HG03565 (cell line): Measurements from ENCODE around the gene MKLN1.
A peak's percentile ranks its signal among the peaks of the same experiment; 100 is the strongest.
"Not testable (repeated sequence)": the region's sequence is repeated elsewhere in the genome, so short reads cannot be mapped to it uniquely, and the experiment has no call there.

Experiments used
- ATAC-seq: cut with Tn5 transposase; IDR thresholded peaks from one replicate; pipeline ENCODE4 v1.9.1; 2021; ENCODE audit warnings: mild to moderate bottlenecking, moderate library complexity; ENCODE audit not compliant: unreplicated experiment

The MKLN1 gene

DNA sequence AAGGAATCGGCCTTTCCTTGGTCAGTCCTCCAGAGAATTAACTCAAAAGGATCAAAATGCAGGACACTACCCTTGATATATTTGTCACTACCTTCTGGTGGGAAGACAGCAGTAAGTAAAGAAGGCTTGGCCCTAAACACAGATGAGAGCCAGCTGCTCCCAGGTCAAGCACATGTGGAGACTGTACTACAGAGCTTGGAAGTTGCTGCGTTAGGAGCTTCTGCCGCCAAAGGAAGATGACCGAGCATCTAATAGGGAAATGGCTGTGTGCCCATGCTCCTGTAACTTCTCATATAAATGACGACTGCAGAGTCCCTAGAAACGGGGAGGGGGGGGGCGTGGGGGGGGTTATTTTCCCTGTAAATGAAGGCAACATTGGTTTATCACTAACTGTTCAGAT is 169.8 kb downstream of the MKLN1 start:
- ATAC-seq, result no peak

DNA sequence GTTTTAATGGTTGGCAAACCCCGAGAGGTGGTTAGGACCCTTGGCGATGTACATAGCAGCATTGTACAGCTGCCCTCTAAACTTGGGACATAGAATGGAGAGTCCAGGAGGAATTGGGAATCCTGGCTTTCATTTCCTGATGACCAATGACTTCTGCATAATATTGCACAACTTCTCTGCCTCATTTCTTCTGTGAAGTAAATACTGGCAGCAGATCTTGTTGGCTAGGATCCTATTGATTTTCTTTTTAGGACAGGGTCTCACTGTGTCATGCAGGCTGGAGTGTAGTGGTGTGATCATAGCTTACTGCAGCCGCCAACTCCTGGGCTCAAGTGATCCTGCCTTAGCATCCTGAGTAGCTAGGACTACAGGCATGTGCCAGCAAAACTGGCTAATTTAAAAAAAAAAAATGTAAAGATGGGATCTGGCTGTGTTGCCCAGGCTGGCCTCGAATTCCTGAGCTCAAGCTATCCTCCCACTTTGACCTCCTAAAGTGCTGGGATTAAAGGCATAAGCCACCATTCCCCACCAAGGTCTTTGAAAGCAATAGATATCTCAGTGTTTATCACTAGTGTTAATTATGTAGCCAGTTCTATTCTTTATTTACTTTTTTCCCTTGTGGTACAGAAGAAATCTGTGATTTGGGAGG is 170.7 kb downstream of the MKLN1 start:
- ATAC-seq, result no peak

DNA sequence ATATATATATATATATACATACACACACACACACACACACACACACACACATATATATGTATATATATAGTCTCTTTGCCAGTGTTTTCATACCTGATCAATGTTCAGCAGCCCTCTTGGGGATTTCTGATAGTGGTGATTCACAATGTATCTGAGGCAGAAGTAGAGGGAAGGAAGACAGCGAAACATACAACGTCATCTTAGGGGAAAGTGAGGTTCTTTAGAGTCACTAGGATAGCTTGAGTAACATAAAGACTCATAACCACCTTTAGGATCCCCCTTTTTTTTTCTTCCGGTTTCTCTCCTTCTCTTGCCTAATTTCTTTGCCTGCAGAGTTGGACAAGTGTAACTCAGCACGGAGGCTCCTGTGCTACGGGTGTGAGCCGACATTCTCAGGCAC is 172.1 kb downstream of the MKLN1 start:
- no peak for ATAC-seq

DNA sequence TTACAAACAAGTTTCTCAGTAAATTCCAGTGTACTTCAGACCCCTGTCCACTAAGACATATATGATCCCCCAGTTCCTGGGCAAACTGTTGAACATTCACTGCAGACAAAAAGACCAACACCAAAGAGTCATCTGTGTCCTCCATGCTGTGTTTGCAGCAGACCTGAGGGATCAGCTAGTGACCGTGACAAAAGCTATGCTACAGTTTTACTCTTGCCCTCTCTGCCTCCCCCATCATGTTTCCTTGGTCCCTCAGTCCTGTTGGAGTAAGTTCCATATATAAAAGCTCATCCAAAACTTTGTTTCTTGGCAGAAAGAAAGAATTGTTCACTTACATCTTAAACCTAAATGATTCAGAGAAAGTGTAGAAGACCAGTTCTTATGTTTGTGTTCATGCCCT is 172.7 kb downstream of the MKLN1 start:
- ATAC-seq, result no peak

DNA sequence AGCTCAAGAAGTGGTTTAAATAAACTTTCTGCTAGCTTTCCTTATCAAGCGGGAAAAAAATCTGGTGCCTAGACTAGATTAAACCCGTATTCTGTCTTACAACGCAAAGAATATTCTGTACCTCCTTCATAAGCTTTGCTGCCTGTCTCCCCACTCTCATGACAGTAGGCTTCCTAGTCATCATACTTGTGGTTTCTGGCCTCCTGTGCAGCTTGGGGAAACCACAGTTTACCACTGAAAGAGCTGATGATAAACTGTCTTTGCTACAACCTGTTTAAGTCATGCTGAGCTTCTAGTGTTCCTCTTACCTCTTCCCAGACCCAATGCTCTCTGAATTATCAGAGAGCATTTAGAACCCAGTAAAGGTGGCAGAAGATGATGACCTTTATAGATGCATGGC is 173.7 kb downstream of the MKLN1 start:
- peak; percentile 87 for ATAC-seq

DNA sequence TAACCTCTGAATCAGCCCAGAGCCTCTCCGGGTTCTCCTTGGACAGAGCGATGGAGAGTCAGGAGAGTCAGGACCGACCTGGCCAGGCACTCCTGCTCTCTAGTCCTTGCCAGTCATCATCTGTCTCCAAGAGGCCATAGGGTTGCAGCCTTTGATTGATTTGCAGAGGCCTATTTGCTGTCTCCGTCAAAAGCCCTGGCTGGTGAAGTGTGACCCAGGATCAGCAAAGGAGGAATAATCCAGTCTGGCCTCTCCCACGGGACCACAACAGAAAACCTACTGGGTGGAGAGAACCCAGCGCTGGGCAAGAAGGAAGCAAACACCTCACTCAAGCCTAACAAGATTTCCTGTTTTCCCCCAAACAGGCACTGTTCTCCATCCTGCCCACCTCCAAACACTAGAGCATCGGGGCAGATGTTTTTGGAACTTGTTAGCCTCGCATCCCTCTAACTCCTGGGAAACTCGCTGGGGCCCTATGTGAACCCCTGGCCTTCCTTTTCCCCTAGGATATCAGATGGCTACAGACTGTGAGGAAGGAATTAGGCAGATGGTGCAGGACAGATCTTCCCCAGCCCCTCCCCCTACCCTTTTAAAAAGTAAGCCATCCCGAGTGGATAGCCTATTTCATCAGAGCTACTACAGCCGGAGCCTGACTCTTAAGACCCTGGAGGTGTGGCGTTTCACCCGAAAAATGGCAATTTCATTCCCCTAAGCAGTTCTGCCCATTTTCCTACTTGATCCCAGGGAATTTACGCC is 174.4 kb downstream of the MKLN1 start:
- ATAC-seq, result no peak

DNA sequence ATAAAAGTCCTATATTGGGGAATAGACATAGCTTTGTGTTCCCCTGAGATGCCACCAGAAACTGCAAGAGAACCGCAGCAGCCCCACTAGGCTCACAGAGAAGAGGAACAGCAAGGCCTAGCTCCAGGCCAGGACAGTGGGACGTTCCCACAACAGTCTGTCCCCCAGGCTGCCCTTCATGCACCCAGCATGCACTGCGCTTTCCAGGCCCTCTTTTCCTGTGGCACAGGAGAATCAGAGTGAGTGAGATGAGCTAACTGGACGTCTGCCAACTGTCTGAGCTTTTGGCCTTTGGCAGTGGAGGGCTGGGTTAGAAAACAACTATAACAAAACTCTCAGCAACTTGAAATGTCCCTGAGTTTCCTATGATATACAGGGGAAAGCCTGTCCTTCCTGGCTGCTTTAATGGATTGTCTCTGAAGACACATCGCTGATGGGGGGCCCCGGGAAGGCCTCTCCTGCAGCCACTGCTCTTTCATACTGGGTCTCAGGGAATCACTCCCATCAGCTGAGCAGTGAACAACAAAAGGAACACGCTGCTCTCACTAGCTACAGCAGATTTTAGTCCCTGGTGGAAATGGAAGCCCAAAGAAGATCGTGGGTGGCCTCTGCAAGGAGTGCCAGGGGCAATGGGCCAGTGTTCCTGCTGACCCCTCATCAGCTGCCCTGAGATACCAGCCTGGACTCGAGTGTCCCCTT is 175.3 kb downstream of the MKLN1 start:
- no peak for ATAC-seq

DNA sequence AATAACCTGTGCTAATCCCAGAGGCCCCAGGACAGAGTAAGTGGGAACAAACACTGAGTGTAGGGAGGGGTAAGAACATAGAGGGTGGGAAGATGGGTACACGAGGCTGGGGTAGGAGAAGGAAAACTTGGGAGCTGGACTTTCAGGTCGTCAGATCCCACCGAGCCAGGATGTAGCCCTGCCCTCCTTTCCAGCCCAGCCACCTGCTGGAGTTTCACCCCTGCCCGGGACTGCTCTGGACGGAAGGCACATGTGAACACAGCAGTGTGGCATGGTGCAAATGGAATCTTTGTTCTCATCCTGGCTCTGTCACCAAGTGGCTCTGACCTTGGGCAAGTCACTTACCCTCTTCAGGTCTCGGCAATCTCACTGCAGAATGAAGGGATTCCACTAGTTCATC is 176.0 kb downstream of the MKLN1 start:
- ATAC-seq, result no peak

DNA sequence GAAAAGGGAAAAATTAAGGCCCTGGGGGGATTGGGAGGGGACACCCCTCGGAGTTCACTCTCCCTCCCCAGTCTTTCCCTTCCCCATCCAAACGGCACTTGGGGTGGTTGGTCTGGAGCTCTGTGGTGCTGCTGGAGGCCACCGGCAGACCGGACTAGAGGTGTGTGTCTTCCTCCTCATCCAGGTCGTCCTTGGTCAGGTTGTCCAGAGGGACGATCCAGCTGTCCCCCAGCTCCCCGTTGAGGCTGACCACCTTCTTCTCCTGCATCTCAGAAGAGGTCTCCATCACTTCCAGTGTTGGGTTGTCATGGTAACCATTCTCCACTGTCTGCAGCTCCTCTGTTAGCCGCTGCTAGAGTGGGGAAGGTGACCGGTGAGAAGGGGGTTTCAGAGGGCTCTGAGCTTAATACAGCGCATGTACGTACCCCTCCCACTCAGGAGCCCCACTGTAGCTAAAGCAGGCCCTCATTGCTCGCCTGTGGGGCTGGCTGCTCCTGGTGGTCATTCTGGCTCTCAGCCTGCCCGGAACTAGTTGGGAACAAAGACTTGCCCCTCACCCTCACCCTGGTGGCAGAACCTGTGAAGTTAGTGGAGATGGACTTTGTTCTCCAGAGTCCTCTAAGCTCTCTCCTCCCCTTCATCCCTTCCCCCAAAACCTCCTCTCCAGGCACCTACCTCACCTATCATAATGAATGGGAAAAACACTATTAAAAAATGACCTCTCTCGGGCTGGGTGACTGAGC is 176.7 kb downstream of the MKLN1 start:
- ATAC-seq, result no peak

DNA sequence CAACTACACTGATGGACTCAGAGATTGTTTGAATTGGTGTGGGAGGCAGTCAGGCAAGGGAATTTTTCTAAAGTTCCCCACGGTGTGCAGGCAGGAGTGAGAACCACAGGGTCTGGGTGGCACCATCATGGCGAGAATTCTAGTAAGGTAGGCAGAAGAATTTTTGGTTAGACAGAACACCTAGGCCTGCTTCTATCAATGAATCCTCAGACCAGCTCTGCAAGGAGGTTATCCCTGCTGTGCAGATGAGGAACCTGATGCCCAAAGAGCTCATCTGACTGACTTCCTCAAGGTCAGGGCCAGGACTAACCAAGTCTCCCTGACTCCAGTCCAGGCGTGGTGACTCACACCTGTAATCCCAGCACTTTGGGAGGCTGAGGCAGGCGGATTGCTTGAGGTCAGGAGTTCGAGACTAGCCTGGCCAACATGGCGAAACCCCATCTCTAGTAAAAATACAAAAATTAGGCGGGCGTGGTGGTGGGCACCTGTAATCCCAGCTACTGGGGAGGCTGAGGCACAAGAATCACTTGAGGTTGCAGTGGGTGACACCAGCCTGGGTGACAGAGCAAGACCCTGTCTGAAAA is 177.5 kb downstream of the MKLN1 start:
- not testable (repeated sequence) for ATAC-seq

DNA sequence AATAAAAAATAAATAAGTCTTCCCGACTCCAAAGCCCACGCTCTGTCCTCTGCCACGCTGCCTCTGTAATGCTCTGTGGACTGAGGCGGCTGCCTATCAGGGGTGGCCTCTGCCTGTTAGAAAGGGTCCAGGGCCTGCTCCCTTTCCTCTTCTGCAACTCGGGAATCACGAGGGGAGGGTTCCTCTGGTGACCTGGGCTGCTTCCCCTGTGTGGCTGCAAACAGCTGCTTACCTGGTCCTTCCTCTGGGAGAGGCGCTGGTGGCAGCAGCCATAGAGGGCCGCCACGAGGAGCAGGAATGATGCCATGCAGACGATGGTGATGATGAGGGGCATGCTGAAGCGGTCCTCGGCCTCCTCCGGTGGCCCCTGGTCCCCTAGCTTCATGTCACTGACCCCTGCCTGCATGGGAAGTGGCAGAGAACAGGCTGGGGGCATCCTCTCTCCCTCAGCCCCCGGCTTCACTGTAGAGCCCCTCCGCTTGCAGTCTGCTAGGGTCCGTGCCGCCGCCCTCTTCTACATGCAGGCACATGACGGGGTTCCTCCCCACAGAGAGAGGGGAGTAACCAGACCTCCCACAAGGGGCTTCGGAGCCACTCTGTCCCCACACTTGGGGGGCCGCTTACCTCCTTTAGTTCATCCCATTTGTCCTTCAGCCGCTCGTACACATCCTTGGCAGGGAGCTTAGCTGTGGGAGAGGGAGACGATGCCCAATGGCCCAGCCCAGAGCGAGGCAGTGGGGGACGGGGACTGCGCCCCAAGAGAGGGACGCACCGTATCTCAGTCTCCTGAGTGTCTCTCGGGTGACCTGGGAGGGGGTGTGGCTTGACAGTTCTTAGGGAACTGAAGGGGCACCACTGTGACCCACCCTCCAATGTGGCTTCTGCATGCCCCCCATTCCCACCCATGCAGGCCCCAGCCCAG is 178.2 kb downstream of the MKLN1 start:
- no peak for ATAC-seq

DNA sequence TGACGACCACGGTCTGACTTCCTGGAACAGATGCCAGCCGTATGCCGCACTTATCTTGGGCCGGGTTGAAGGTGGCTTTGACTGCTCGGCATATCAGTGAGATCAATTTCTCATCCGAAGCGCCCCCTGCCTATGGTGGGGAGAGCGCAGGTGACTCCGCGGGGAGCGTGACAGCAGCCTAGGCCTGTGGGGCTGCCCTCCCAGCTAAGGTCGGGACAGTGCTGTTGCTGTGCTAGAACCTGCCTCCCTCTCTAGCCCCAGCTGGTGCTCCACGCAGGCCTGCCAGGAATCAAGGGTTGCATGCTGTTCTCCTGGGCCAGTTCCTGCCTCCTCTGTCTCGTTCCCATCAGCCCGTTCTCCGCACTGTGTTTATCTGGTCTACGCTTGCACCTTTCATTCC is 178.9 kb downstream of the MKLN1 start:
- no peak for ATAC-seq

DNA sequence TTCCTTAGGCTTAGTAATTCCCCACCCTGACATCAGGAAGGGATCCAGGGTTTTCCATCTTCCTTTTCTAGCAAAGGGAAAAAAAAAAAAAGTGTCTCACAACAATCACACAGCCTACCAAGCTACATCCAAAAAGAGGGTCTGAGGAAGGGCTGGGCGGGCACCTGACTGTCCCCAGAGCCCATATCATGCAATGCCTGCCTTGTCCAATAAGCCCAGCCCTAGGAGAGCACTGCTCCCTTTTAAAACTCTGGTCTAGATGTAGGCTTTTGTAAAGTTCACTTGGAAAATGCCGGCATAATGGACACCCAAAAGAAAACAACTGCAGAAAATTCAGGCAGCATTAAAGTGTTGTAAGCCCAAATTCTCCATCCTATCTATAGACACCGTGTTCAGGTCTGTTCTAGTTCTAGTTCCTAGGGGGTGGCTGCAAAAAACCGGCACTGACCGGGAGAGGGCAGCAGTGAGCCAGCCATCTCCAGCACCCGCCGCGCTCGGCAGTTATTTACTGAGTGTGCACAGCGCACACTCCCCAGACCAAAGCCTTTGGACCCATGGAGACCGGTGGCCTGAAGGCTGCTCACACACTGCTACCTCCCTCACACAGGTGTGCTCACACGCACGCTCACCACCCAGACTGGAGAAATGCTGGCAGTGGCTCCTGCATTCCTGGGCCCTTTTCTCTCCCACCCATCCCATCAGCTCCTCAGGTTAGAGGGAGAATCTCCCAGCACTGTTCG is 180.1 kb downstream of the MKLN1 start:
- no peak for ATAC-seq

DNA sequence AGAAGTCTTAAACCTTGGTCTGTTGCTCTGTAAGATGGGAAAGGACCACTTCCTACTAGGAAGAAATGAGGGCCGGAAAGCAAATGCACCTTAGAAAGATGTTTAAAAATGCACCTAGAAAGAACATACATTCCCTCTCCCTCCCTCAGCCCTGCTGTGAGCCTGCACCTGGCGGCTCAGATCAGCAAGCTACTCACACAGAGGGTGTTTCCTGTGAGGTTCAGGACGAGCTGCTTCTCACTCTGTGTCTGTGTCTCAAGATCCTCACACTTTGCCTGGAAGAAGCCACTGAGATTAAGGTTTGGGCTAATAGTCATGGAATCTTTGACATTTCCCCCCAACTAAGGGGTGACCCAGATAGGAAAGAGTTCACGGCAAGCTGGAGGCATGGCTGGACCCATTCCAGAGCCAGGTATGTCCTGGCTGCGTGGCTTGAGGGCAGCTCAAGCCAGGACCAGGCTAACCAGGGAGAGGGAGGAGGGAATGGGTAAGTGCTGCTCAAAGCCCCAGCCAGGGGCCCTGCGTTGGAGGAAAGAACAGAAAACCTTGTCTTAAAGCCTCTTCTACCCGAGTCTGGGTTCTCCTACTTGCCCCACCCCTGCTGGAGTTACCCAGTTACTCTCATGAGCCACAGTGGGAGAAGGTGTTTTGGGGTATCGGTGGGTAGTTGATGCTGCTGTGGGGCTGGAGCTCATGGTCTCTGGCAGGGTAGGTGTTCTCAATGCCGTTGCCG is 181.2 kb downstream of the MKLN1 start:
- no peak for ATAC-seq

DNA sequence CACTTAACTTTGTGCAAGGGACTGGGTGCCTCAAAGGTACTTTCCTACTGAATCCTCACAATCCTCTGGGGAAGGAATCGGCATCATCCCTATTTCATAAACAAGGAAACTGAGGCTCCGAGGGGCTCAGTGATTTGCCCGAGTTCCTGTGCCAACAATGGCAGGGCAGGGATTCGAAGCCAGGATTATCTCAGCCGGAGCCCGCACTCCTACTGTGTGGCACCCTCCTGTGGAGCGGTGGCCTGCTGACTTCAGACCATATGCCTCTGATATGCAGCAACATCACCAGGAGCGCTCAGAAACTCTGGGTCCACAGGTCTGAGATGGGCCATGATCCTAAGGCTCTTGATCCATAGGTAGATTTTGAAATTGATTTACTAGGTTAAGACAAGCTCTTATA is 182.1 kb downstream of the MKLN1 start:
- no peak for ATAC-seq

DNA sequence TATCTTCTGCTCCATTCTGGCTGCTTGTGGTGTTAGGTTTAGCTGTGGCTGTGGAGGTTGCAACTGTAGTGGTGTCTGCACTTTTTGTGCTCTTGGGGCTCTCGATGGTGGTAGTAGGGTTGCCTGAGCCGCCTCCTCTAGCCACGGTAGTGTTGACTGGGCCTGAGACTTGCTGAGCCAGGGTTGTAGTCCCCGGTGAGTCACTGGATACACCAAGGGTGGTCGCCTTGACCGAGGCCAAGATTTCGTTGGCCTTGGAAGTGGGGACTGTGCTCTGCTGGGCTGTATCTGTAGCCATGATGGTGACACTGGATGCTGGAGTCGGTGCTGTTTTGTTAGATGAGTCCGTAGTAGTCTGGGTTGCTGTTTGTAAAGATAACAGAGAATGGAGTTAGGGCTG is 183.4 kb downstream of the MKLN1 start:
- no peak for ATAC-seq

DNA sequence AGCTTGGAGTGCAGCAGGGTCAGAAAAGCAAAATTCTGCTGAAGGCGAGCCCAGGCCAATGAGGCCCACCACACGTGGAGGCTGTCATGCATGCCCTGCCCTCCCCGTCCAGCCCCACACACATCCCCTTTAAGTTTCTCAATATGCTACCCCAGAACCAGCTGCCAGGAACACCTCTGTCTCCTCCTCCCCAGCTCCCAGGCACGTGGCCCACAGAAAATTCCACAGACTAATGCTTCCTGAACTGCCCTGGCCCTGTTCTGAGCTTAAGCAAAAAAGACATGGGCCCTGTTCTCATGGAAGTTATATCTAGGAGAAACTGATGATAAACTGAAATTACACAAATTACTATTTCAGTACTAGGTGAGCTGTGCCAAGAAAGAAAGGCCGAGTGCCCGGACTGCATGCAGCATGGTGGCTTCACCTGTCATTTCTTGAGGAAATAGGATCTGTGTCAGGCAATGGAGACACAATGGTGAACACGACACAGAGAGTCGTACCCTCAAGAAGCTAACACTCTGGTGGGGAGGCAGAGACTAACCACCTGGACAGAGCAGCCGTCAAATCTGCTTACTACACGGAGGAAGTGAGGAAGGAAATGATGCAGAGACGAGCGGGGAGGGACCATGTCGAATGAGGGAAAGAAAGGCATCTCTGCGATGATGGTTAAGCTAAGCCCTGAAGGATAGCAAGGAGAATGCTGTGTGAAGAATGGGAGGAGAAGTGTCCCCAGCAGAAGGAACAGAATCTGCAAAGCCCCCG is 184.3 kb downstream of the MKLN1 start:
- no peak for ATAC-seq
